HG02938 (cell line): ENCODE data around the gene NMT1.

Experiments
- ATAC-seq: cut with Tn5 transposase; IDR thresholded peaks from one replicate; pipeline ENCODE4 v1.9.1; 2021; ENCODE audit warnings: mild to moderate bottlenecking, moderate library complexity; ENCODE audit not compliant: unreplicated experiment

The NMT1 gene

DNA sequence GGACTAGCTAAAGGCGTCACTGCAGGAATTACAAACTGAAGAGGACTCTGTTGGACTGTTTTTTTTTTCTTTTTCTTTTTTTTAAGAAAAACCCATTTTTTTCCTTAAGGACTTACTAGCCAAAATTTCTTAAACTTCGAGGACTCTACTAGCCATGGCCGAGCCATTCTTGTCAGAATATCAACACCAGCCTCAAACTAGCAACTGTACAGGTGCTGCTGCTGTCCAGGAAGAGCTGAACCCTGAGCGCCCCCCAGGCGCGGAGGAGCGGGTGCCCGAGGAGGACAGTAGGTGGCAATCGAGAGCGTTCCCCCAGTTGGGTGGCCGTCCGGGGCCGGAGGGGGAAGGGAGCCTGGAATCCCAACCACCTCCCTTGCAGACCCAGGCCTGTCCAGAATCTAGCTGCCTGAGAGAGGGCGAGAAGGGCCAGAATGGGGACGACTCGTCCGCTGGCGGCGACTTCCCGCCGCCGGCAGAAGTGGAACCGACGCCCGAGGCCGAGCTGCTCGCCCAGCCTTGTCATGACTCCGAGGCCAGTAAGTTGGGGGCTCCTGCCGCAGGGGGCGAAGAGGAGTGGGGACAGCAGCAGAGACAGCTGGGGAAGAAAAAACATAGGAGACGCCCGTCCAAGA, 88.0 kb downstream of the NMT1 start:
- no peak for ATAC-seq

- no peak for ATAC-seq
Measured at GRCh38 chr17:45149669-45150664, 88.8 kb downstream of the NMT1 start.

- ATAC-seq: no peak
Measured at GRCh38 chr17:45150911-45151809, 90.0 kb downstream of the NMT1 start.

- ATAC-seq: no peak
Measured at GRCh38 chr17:45155029-45155428, 93.9 kb downstream of the NMT1 start.

DNA sequence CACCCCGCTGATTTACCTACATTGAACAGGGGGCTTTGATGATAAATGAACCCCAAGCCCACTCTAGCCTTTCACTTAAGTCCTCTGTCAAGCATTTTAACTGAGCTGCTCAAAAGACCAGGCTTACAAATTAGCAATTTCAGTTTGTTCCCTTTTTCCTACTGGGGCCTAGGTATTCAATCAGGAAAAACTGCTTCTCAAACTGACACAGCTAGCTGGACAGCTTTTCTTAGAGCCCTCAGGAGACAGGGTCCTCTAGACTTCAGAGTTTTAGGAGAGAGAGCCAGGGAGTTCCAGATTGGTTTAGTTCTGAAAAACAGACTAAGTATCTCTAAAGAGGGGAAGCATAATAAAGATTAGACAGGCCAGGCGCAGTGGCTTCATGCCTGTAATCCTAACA, 94.4 kb downstream of the NMT1 start:
- no peak for ATAC-seq

DNA sequence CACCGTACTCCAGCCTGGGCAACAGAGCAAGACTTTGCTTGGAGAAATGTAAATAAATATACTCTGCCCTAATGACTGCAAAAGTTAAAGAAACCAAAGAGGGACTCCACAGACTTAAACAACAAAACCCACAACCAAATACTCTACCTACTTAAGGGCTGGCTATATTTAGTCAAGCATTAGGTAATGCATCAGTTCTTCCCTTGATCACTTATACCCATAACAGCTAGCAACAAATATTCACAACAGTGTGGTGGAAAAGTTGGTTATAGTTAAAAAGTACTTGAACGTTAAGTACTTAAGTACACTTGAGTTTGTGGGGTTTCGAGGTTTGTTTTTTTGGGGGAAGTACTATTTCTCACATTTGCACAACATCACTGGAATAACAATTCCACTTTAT, 95.1 kb downstream of the NMT1 start:
- no peak for ATAC-seq
